ENCODE results near the gene SLC27A3. TPM values are rescaled to one million over a fixed set of nuclear protein-coding genes. Genes with fewer than 3 reads are reported as not detected.

The SLC27A3 gene
- total and polyA plus RNA-seq, 2 donors (not counting 3 experiments of a cell fraction or from before 2014, with no cell fraction given), result 26.6 to 34.3 TPM

GRCh38 chr1:153728305-153729066 lies 46.7 kb upstream of the SLC27A3 start:
- FAIRE-seq, result peak; percentile 95
- CTCF ChIA-PET, result interaction anchor here (1.0 to 2.8 kb wide), 10 partner anchors 12 to 218 kb away, joined by 3 to 7 read pairs (median 4); partner anchors contain the start of genes DENND4B and NPR1

GRCh38 chr1:153730468-153730988 lies 44.7 kb upstream of the SLC27A3 start:
- no peak overlapping the region for H3K4me2 ChIP-seq (ENCODE audit: insufficient read depth, low read length)
- no peaks in the 10 kb centered on the region for H3K27me3 ChIP-seq (ENCODE audit: control insufficient read depth in 2 of 2, insufficient read depth in 2 of 2, low read length in 2 of 2)
- FAIRE-seq (no peak), DNase-seq (ENCODE audit: low read depth, low spot score) (no peak)
- H3K36me3 ChIP-seq (ENCODE audit: control insufficient read depth in 2 of 2, extremely low read depth in 1 of 2, insufficient read depth in 2 of 2, low read length in 2 of 2), result no peaks in the 10 kb centered on the region
- no peak overlapping the region for H2AFZ ChIP-seq (ENCODE audit: low read depth, low read length)
- dilution Hi-C loops (cut with MboI; ENCODE audit: extremely low pct_ligation_motif_present, low sequenced_read_pairs) (no loop called here), intact Hi-C loops (cut with micrococcal nuclease) (no loop called here)
- no peaks in the 10 kb centered on the region for H3K9me1 ChIP-seq (replicated peaks; ENCODE audit: control insufficient read depth, extremely low read depth, insufficient read depth, low read length)
- no peak overlapping the region for H3K4me3 ChIP-seq (replicated peaks in 1 of 3; ENCODE audit: insufficient read depth in 1 of 3, low read depth in 1 of 3, low read length in 3 of 3)
- ChIA-PET POLR2A (no interaction called here), CTCF (interaction anchor here (1.5 kb wide), 1 partner anchor 52 kb away, joined by 3 read pairs; the partner anchor contains the start of gene NPR1)
- H3K79me2 ChIP-seq (ENCODE audit: control insufficient read depth, insufficient read depth, low read length), result peaks cover 4% of the 10 kb centered on the region
- no peaks in the 10 kb centered on the region for H3K9me3 ChIP-seq (replicated peaks; ENCODE audit: control insufficient read depth, insufficient read depth, low read length)
- no TSS peak for BruUV-seq (replicated peaks)
- H3K27ac ChIP-seq (ENCODE audit: insufficient read depth, low read depth, low read length), result no peak overlapping the region
- H3K9ac ChIP-seq (replicated peaks; ENCODE audit: extremely low read depth, insufficient read depth, low read length), result no peak overlapping the region
- TF ChIP-seq MYC (IDR thresholded peaks at IDR 0.05; ENCODE audit: low read depth, low read length) (no peak), POLR2AphosphoS5 (IDR thresholded peaks at IDR 0.05; ENCODE audit: insufficient read depth, low read depth, low read length) (no peak), FOS (IDR thresholded peaks at IDR 0.05; ENCODE audit: borderline replicate concordance, insufficient read depth, low read length) (no peak), CTCF (IDR thresholded peaks at IDR 0.05; ENCODE audit: extremely low read depth in 1 of 2, insufficient read depth in 1 of 2, low read depth in 1 of 2, low read length in 2 of 2) (no peak), GATA2 (IDR thresholded peaks at IDR 0.05; ENCODE audit: insufficient read depth, insufficient read length, low read depth, low read length) (no peak), EZH2 (IDR thresholded peaks at IDR 0.05; ENCODE audit: borderline replicate concordance, low read depth, low read length, severe bottlenecking) (no peak), JUN (IDR thresholded peaks at IDR 0.05; ENCODE audit: borderline replicate concordance, insufficient read depth, insufficient read length, low read depth) (no peak), POLR2A (IDR thresholded peaks at IDR 0.05; ENCODE audit: low read depth, low read length) (no peak)
- TF ChIP-seq, protein P1, sequence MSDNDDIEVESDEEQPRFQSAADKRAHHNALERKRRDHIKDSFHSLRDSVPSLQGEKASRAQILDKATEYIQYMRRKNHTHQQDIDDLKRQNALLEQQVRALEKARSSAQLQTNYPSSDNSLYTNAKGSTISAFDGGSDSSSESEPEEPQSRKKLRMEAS (IDR thresholded peaks at IDR 0.05; ENCODE audit: insufficient read depth, insufficient read length), result no peak
- H4K20me1 ChIP-seq (replicated peaks; ENCODE audit: control insufficient read depth, extremely low read depth, insufficient read depth, low read length), result no peaks in the 10 kb centered on the region
- peaks cover 18% of the 10 kb centered on the region for H3K4me1 ChIP-seq (ENCODE audit: control insufficient read depth, extremely low read depth, insufficient read depth, low read length)

More at GRCh38 chr1:153728305-153729066, 46.7 kb upstream of the SLC27A3 start:
- Histone ChIP-seq H3K4me2 (ENCODE audit: insufficient read depth, low read length) (peak overlapping the region; percentile 67), H3K4me3 (replicated peaks in 1 of 3; ENCODE audit: insufficient read depth in 1 of 3, low read depth in 1 of 3, low read length in 3 of 3) (peak overlapping the region; percentile 57 to 68 (median 59)), H3K4me1 (ENCODE audit: control insufficient read depth, extremely low read depth, insufficient read depth, low read length) (peaks cover 18% of the 10 kb centered on the region), H3K27me3 (ENCODE audit: control insufficient read depth in 2 of 2, insufficient read depth in 2 of 2, low read length in 2 of 2) (no peaks in the 10 kb centered on the region), H3K9ac (replicated peaks; ENCODE audit: extremely low read depth, insufficient read depth, low read length) (peak overlapping the region; percentile 82), H3K36me3 (ENCODE audit: control insufficient read depth in 2 of 2, extremely low read depth in 1 of 2, insufficient read depth in 2 of 2, low read length in 2 of 2) (no peaks in the 10 kb centered on the region), H3K27ac (ENCODE audit: insufficient read depth, low read depth, low read length) (peak overlapping the region; percentile 77), H4K20me1 (replicated peaks; ENCODE audit: control insufficient read depth, extremely low read depth, insufficient read depth, low read length) (no peaks in the 10 kb centered on the region), H2AFZ (ENCODE audit: low read depth, low read length) (peak overlapping the region; percentile 0), H3K9me1 (replicated peaks; ENCODE audit: control insufficient read depth, extremely low read depth, insufficient read depth, low read length) (no peaks in the 10 kb centered on the region), H3K79me2 (ENCODE audit: control insufficient read depth, insufficient read depth, low read length) (peaks cover 4% of the 10 kb centered on the region), H3K9me3 (replicated peaks; ENCODE audit: control insufficient read depth, insufficient read depth, low read length) (no peaks in the 10 kb centered on the region)
- DNase-seq (ENCODE audit: low read depth, low spot score), result peak; percentile 48
- intact Hi-C loops (cut with micrococcal nuclease) (loop anchor here (1.0 kb wide), 1 partner anchor 21 kb away; no protein-coding TSS in a partner anchor), dilution Hi-C loops (cut with MboI; ENCODE audit: extremely low pct_ligation_motif_present, low sequenced_read_pairs) (no loop called here)
- POLR2A ChIA-PET, result interaction anchor here (0.6 to 1.1 kb wide), 2 partner anchors 17 to 31 kb away, joined by 3 to 5 read pairs; no protein-coding TSS in a partner anchor
- BruUV-seq (replicated peaks), result TSS peak; percentile 94
- TF ChIP-seq EZH2 (IDR thresholded peaks at IDR 0.05; ENCODE audit: borderline replicate concordance, low read depth, low read length, severe bottlenecking) (no peak), MYC (IDR thresholded peaks at IDR 0.05; ENCODE audit: low read depth, low read length) (no peak), JUN (IDR thresholded peaks at IDR 0.05; ENCODE audit: borderline replicate concordance, insufficient read depth, insufficient read length, low read depth) (no peak), GATA2 (IDR thresholded peaks at IDR 0.05; ENCODE audit: insufficient read depth, insufficient read length, low read depth, low read length) (no peak)
